HG03064 (cell line): ENCODE measurements around the gene PCDHB7.
"Not testable (repeated sequence)": the region's sequence is repeated elsewhere in the genome, so short reads cannot be mapped to it uniquely, and the experiment has no call there.

ENCODE experiments used
- ATAC-seq: cut with Tn5 transposase; IDR thresholded peaks from one replicate; pipeline ENCODE4 v1.9.1; 2021; ENCODE audit warnings: low read depth; ENCODE audit not compliant: unreplicated experiment

Gene PCDHB7

DNA sequence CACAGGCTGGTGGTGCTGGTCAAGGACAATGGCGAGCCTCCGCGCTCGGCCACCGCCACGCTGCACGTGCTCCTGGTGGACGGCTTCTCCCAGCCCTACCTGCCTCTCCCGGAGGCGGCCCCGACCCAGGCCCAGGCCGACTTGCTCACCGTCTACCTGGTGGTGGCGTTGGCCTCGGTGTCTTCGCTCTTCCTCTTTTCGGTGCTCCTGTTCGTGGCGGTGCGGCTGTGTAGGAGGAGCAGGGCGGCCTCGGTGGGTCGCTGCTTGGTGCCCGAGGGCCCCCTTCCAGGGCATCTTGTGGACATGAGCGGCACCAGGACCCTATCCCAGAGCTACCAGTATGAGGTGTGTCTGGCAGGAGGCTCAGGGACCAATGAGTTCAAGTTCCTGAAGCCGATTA lies 43.6 kb downstream of the PCDHB7 start:
- not testable (repeated sequence) for ATAC-seq

DNA sequence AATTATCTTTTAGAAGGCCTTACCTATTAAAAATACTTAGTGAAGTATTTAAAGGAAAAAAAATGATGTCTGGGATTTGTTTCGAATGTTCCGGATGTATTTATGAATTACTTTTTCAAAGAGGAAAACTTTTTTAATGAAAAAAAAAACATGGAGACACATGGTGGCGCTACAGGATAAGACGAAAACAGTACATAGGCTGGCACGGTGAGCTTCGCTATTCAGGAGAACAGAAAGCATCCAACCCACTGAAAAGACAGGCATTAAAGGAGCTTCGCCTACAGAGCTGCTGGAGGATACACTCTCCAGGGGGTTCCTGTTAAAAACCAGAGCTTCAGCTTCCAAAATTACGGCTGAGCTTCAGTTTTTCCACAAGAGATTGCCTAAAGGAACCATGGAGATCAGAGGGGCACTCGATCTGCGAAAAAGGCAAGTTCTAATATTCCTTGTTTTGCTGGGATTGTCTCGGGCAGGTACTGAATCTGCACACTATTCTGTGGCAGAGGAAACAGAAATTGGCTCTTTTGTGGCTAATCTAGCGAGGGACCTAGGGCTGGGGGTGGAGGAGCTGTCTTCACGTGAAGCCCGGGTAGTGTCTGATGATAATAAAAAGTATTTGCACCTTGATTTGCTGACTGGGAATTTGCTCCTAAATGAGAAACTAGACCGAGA lies 50.8 kb downstream of the PCDHB7 start, which contains the start of gene PCDHB14:
TSS of gene PCDHB14 (plus strand) at position 232 of the 672 bp plus-strand sequence. CDS start at position 395, 163 bp downstream.
- no peak for ATAC-seq

DNA sequence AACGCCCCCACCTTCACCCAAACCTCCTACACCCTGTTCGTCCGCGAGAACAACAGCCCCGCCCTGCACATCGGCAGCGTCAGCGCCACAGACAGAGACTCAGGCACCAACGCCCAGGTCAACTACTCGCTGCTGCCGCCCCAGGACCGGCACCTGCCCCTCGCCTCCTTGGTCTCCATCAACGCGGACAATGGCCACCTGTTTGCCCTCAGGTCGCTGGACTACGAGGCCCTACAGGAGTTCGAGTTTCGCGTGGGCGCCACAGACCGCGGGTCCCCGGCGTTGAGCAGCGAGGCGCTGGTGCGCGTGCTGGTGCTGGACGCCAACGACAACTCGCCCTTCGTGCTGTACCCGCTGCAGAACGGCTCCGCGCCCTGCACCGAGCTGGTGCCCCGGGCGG lies 52.4 kb downstream of the PCDHB7 start:
- not testable (repeated sequence) for ATAC-seq

DNA sequence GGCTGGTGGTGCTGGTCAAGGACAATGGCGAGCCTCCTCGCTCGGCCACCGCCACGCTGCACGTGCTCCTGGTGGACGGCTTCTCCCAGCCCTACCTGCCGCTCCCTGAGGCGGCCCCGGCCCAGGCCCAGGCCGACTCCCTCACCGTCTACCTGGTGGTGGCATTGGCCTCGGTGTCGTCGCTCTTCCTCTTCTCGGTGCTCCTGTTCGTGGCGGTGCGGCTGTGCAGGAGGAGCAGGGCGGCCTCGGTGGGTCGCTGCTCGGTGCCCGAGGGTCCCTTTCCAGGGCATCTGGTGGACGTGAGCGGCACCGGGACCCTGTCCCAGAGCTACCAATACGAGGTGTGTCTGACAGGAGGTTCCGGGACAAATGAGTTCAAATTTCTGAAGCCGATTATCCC lies 53.0 kb downstream of the PCDHB7 start:
- not testable (repeated sequence) for ATAC-seq
